Endodermal cell (in vitro differentiated cells): ENCODE data around the gene PTPRK. TPM values are rescaled to one million over a fixed set of nuclear protein-coding genes. Genes with fewer than 3 reads are reported as not detected.

ENCODE experiments used
- DNase-seq: peaks from one replicate; pipeline ENCODE4 v3.0.0-alpha.2; 2017
- H3K27ac ChIP-seq: 2 replicates; pipeline ENCODE4 v1.5.1; 2013; ENCODE audit warnings: mild to moderate bottlenecking, low read depth, low read length, moderate library complexity
- H3K27me3 ChIP-seq: 2 replicates; pipeline ENCODE4 v1.6.1; 2013; ENCODE audit warnings: mild to moderate bottlenecking, low read length, moderate library complexity; ENCODE audit not compliant: insufficient read depth, control insufficient read depth, poor library complexity, severe bottlenecking
- H3K36me3 ChIP-seq: 2 replicates; pipeline ENCODE4 v1.7.0; 2013; ENCODE audit warnings: mild to moderate bottlenecking, low read length, moderate library complexity; ENCODE audit not compliant: control insufficient read depth, insufficient read depth
- H3K4me1 ChIP-seq: one replicate; pipeline ENCODE4 v1.7.0; 2013; ENCODE audit warnings: low read length; ENCODE audit not compliant: control insufficient read depth, insufficient read depth
- H3K4me3 ChIP-seq: 2 replicates; pipeline ENCODE4 v1.5.1; 2013; ENCODE audit warnings: mild to moderate bottlenecking, low read length, moderate library complexity
- H3K9ac ChIP-seq: 2 replicates; pipeline ENCODE4 v1.6.1; 2013; ENCODE audit warnings: mild to moderate bottlenecking, low read length, moderate library complexity; ENCODE audit not compliant: poor library complexity, severe bottlenecking; ENCODE audit errors: extremely low read depth
- H3K9me3 ChIP-seq: 2 replicates; pipeline ENCODE4 v1.6.1; 2013; ENCODE audit warnings: mild to moderate bottlenecking, low read length, moderate library complexity; ENCODE audit not compliant: control insufficient read depth
- H3K27ac Mint-ChIP-seq: 2 replicates; pipeline ENCODE4 v1.8.0; 2020; ENCODE audit warnings: mixed read lengths
- H3K27me3 Mint-ChIP-seq: 2 replicates; pipeline ENCODE4 v1.8.0; 2021; ENCODE audit warnings: mild to moderate bottlenecking, mixed read lengths; ENCODE audit not compliant: insufficient read depth
- H3K36me3 Mint-ChIP-seq: 2 replicates; pipeline ENCODE4 v1.8.0; 2020; ENCODE audit warnings: low read depth, mixed read lengths
- H3K4me1 Mint-ChIP-seq: 2 replicates; pipeline ENCODE4 v1.8.0; 2020; ENCODE audit warnings: mixed read lengths
- H3K4me3 Mint-ChIP-seq: 2 replicates; pipeline ENCODE4 v1.8.0; 2020; ENCODE audit warnings: mild to moderate bottlenecking, moderate library complexity, mixed read lengths
- H3K9me3 Mint-ChIP-seq: 2 replicates; pipeline ENCODE4 v1.8.0; 2020; ENCODE audit warnings: mild to moderate bottlenecking, mixed read lengths
- CTCF ChIP-seq: fragments of 200-600 bp; sonication (generic); conservative IDR thresholded peaks from 2 replicates; pipeline ENCODE4 v1.5.0; 2021; ENCODE audit warnings: antibody characterized with exemption, mild to moderate bottlenecking
- WGBS, 2 experiments: methylation state at CpG; one replicate each; pipeline versions ENCODE4 v1.1.5 to v1.1.7; 2013; ENCODE audit warnings: missing lambda C conversion rate in 2 of 2, mixed read lengths in 1 of 2; ENCODE audit not compliant: insufficient coverage in 1 of 2, insufficient read length in 1 of 2; 5-methylcytosine and 5-hydroxymethylcytosine counted together
- total RNA-seq, 2 donors: library from RNA; stranded (reverse); fragmentation: NEBNext Ultra II Directional in 1 of 2; extraction: Animal tissue kit (Norgen Biotek cat#: 25700) in 1 of 2; gene quantifications; 2 replicates in 1 of 2; 3 replicates in 1 of 2; pipeline ENCODE4 v1.2.1, GENCODE V29; 2021

The PTPRK gene
- total RNA-seq, 2 donors from 2014 or later: 46.4 to 57.6 TPM

- Mint-ChIP-seq H3K27ac (no peak overlapping the region), H3K4me1 (no peaks in the 10 kb centered on the region), H3K9me3 (no peaks in the 10 kb centered on the region), H3K4me3 (no peak overlapping the region), H3K27me3 (no peaks in the 10 kb centered on the region), H3K36me3 (no peaks in the 10 kb centered on the region)
- no peaks in the 10 kb centered on the region for H3K9me3 ChIP-seq
- WGBS, 2 experiments: 90 to 94% methylated on average over 2 of the region's 2 CpGs
- no peak for DNase-seq
- H3K27me3 ChIP-seq: no peaks in the 10 kb centered on the region
- H3K9ac ChIP-seq: no peak overlapping the region
- no peaks in the 10 kb centered on the region for H3K36me3 ChIP-seq
- H3K27ac ChIP-seq: no peak overlapping the region
- H3K4me3 ChIP-seq: no peak overlapping the region
- TF ChIP-seq CTCF: no peak
- H3K4me1 ChIP-seq: no peaks in the 10 kb centered on the region
Measured at GRCh38 chr6:128111096-128111495, 409.3 kb downstream of the PTPRK start.

GRCh38 chr6:128107682-128108081 lies 412.7 kb downstream of the PTPRK start:
- H3K27ac Mint-ChIP-seq: no peak overlapping the region
- H3K9me3 ChIP-seq: no peaks in the 10 kb centered on the region
- no peak overlapping the region for H3K4me3 ChIP-seq
- no peak overlapping the region for H3K27ac ChIP-seq
- H3K36me3 ChIP-seq: no peaks in the 10 kb centered on the region
- H3K9me3 Mint-ChIP-seq: no peaks in the 10 kb centered on the region
- TF ChIP-seq CTCF: no peak
- no peaks in the 10 kb centered on the region for H3K4me1 ChIP-seq
- H3K27me3 Mint-ChIP-seq: no peaks in the 10 kb centered on the region
- WGBS, 2 experiments: 83% methylated on average over 1 of the region's 1 CpG
- H3K27me3 ChIP-seq: no peaks in the 10 kb centered on the region
- H3K4me1 Mint-ChIP-seq: no peaks in the 10 kb centered on the region
- H3K9ac ChIP-seq: no peak overlapping the region
- DNase-seq: no peak
- no peak overlapping the region for H3K4me3 Mint-ChIP-seq
- H3K36me3 Mint-ChIP-seq: no peaks in the 10 kb centered on the region

- Histone ChIP-seq H3K4me1 (no peaks in the 10 kb centered on the region), H3K27ac (no peak overlapping the region), H3K27me3 (no peaks in the 10 kb centered on the region), H3K36me3 (no peaks in the 10 kb centered on the region), H3K9ac (no peak overlapping the region), H3K4me3 (no peak overlapping the region), H3K9me3 (no peaks in the 10 kb centered on the region)
- no peak for TF ChIP-seq CTCF
- Mint-ChIP-seq H3K4me1 (peaks cover 10% of the 10 kb centered on the region), H3K27ac (no peak overlapping the region), H3K4me3 (no peak overlapping the region), H3K27me3 (no peaks in the 10 kb centered on the region), H3K36me3 (no peaks in the 10 kb centered on the region), H3K9me3 (no peaks in the 10 kb centered on the region)
- WGBS, 2 experiments: 100% methylated on average over 1 of the region's 1 CpG; no CpG with 5 or more reads in 1 of the 2 experiments
- DNase-seq: no peak
Measured at GRCh38 chr6:128099571-128100197, 420.7 kb downstream of the PTPRK start.
